ENCODE results near the gene PDE7B. TPM values are rescaled to one million over a fixed set of nuclear protein-coding genes. Genes with fewer than 3 reads are reported as not detected.
"Not testable (repeated sequence)": the region's sequence is repeated elsewhere in the genome, so short reads cannot be mapped to it uniquely, and the experiment has no call there.

Gene PDE7B
- total RNA-seq, 2 experiments from 2014 or later: 0.25 to 0.31 TPM

DNA sequence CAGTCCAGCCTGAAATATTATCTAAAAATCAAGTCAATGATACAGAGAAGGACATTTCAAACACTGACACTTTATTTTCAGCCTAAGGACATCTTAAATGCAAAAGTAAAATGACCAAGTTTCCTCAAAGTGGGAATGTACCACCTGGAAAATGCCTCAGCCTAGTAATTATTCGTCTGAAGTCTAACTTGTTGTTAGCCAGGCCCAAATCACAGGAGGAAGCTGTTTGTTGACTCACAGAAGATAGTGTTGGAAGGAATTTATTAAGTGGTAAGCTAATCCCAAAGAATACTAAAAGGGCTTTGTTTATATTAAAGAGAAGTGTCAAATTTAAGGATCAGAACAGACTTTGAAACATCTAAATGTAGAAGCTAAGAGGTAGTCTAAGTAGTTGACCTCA is 2.5 kb downstream of the PDE7B start:
- no peaks in the 10 kb centered on the region for H3K9me3 Mint-ChIP-seq
- CTCF ChIA-PET: interaction anchor here (0.8 to 1.2 kb wide), 2 partner anchors 56 to 318 kb away, joined by 3 read pairs; no protein-coding TSS in a partner anchor
- H3K27me3 Mint-ChIP-seq (ENCODE audit: low read depth): no peaks in the 10 kb centered on the region
- H3K36me3 Mint-ChIP-seq (ENCODE audit: low read depth): no peaks in the 10 kb centered on the region
- no peak for DNase-seq
- no peak overlapping the region for H3K27ac Mint-ChIP-seq
- no peak overlapping the region for H3K4me3 Mint-ChIP-seq
- intact Hi-C loops (cut with micrococcal nuclease): no loop called here
- H3K4me1 Mint-ChIP-seq (ENCODE audit: low read depth): peaks cover 34% of the 10 kb centered on the region

DNA sequence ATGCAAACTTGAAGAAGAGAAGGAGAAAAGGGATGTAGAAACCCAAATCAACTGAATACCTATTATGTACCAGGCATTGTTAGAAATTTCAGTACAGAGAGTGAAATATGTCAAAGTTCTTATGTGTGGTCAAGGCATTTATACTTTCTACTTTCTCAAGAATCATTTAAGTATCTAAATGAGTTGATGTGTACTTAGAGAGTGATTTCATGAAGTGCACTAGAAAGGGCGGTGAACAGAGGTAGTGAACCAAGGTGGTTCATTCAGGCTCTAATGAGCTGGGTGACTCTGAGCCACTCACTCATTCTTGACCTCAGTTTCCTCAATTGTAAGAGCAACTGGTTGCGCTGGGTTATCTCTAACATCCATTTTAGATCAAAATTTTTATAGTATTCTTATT is 3.3 kb downstream of the PDE7B start:
- Mint-ChIP-seq H3K36me3 (ENCODE audit: low read depth) (no peaks in the 10 kb centered on the region), H3K4me1 (ENCODE audit: low read depth) (peaks cover 34% of the 10 kb centered on the region), H3K27me3 (ENCODE audit: low read depth) (no peaks in the 10 kb centered on the region), H3K9me3 (no peaks in the 10 kb centered on the region), H3K27ac (no peak overlapping the region), H3K4me3 (no peak overlapping the region)
- intact Hi-C loops (cut with micrococcal nuclease): no loop called here
- no peak for DNase-seq
- CTCF ChIA-PET: interaction anchor here (1.2 kb wide), 1 partner anchor 55 kb away, joined by 3 read pairs; no protein-coding TSS in a partner anchor

DNA sequence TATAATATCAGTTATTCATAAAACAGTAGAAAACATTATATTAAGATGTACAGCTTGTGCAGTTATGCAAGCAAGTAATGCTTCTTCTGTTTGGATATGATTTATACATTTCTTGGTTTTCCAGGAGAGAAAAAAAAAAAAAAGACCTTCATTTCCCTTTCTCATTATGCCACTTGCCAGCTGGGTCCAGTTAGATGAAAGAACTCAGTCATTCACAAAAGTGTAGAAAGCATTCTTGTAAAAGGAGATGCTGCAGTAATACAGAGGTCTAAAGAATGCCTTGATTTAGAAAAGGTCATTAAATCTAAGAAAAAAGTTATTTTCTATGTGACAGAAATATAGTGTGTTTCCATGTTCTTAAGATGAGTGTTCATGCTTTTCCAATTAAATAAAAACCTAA is 7.4 kb downstream of the PDE7B start:
- Mint-ChIP-seq H3K36me3 (ENCODE audit: low read depth) (no peaks in the 10 kb centered on the region), H3K4me3 (no peak overlapping the region), H3K9me3 (no peaks in the 10 kb centered on the region), H3K27me3 (ENCODE audit: low read depth) (no peaks in the 10 kb centered on the region), H3K4me1 (ENCODE audit: low read depth) (peaks cover 14% of the 10 kb centered on the region), H3K27ac (no peak overlapping the region)
- no peak for DNase-seq
- CTCF ChIA-PET: no interaction called here
- intact Hi-C loops (cut with micrococcal nuclease): no loop called here

DNA sequence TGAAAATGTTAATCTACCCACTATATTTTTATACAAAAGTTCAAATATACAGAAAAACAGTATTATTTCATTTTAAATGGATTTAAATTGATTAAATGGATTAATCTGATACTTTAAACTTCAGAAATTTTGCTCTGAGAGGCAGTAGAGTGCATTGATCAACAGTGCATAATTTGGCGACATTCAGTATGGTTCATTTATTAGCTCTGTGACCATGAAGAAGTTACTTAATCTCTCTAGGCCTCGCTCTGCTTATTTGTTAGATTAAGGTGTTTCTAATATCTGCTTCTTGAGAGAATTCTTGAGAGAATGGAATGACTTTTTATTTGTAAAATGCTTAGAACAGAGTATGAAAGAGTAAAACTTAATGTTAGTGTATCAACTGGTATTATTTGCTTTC is 8.9 kb downstream of the PDE7B start:
- Mint-ChIP-seq H3K9me3 (peaks cover 3% of the 10 kb centered on the region), H3K27ac (no peak overlapping the region), H3K27me3 (ENCODE audit: low read depth) (no peaks in the 10 kb centered on the region), H3K4me3 (no peak overlapping the region), H3K36me3 (ENCODE audit: low read depth) (peaks cover 2% of the 10 kb centered on the region), H3K4me1 (ENCODE audit: low read depth) (peaks cover 5% of the 10 kb centered on the region)
- DNase-seq: no peak
- CTCF ChIA-PET: no interaction called here
- intact Hi-C loops (cut with micrococcal nuclease): no loop called here

DNA sequence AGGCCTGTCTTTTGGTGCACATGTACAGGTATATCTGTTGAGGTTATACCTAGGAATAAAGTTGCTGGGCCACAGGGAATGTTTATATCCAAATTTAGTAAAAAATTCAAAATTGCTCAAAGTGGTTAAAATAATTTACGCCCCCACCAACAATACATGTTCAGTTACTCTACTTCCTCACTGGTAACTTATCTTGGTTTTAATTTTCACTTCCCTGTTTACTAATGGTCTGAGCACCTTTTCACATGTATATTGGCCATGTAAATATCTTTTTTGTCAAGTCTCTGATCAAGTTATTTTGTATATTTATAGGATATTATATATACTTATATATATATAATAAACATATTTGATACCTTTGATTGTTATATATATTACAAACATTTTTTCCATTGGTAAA is 9.7 kb downstream of the PDE7B start:
- no peak for DNase-seq
- Mint-ChIP-seq H3K36me3 (ENCODE audit: low read depth) (peaks cover 2% of the 10 kb centered on the region), H3K27ac (no peak overlapping the region), H3K9me3 (peaks cover 5% of the 10 kb centered on the region), H3K27me3 (ENCODE audit: low read depth) (no peaks in the 10 kb centered on the region), H3K4me1 (ENCODE audit: low read depth) (no peaks in the 10 kb centered on the region), H3K4me3 (no peak overlapping the region)
- CTCF ChIA-PET: no interaction called here
- intact Hi-C loops (cut with micrococcal nuclease): no loop called here

DNA sequence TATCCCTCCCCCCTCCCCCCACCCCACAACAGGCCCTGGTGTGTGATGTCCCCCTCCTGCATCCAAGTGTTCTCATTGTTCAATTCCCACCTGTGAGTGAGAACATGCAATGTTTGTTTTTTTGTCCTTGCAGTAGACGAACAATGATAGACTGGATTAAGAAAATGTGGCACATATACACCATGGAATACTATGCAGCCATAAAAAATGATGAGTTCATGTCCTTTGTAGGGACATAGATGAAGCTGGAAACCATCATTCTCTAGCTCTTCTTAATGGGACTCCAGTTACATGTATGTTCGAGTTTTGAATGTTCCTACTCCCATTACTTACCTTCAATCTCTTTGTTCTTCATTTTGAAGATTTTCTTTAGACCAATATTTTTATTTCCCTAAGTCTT is 13.4 kb downstream of the PDE7B start:
- H3K9me3 Mint-ChIP-seq; intact Hi-C loops (cut with micrococcal nuclease); H3K27me3 Mint-ChIP-seq (ENCODE audit: low read depth); DNase-seq; H3K27ac Mint-ChIP-seq; CTCF ChIA-PET; H3K36me3 Mint-ChIP-seq (ENCODE audit: low read depth); H3K4me3 Mint-ChIP-seq; H3K4me1 Mint-ChIP-seq (ENCODE audit: low read depth): not testable (repeated sequence)

DNA sequence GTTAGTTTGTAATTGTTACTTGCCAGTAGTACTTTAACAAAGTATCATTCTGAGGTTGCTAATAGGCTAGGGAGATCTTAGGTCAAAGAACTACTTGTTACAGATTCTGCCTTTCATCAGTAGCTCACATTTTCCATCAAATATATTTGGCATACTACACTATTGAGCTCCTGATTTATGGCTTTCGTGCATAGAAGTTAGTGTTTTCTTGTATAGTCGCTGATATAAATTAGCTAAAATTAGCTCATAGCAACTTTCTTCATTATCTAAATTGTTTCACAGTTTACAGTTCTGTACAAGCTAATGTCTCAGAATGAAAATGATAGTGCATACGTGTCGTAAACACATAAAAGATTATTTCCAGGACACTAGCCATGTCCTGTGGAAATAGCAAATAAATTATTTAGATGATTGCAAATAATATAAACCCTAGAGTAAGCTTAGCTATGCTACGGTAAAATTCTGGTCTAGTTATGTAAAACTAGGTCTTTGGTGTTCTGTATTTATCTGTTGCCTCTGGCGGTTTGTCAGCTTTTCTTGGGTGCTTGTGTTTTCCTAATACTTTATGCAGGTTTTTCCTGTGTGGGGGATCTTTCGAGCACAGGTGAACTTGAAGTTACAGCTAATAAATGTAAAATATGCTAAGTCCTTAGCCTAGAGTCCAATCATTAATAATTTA is 15.1 kb downstream of the PDE7B start:
- Mint-ChIP-seq H3K4me3 (no peak overlapping the region), H3K27me3 (ENCODE audit: low read depth) (no peaks in the 10 kb centered on the region), H3K27ac (no peak overlapping the region), H3K36me3 (ENCODE audit: low read depth) (peaks cover 2% of the 10 kb centered on the region), H3K9me3 (peaks cover 5% of the 10 kb centered on the region), H3K4me1 (ENCODE audit: low read depth) (peaks cover 19% of the 10 kb centered on the region)
- intact Hi-C loops (cut with micrococcal nuclease): no loop called here
- CTCF ChIA-PET: interaction anchor here (0.6 to 1.4 kb wide), 2 partner anchors 43 to 64 kb away, joined by 3 to 5 read pairs; no protein-coding TSS in a partner anchor
- DNase-seq: no peak

DNA sequence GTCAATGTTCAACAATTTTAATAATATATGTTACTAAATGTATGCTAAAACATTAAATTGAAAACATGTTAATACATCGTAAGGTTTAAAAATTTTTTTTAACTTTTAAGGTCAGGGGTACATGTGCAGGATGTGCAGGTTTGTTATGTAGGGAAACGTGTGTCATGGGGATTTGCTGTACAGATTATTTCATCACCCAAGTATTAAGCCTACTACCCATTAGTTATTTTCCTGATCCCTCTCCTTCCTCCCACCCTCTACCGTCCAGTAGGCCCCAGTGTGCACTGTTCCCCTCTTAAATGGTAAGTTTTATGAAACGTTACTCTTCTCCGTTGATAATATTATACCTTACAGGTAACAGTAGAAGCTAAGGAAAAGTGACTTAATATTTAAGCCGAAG is 15.8 kb downstream of the PDE7B start:
- intact Hi-C loops (cut with micrococcal nuclease): no loop called here
- no peak for DNase-seq
- H3K4me3 Mint-ChIP-seq: no peak overlapping the region
- H3K27ac Mint-ChIP-seq: no peak overlapping the region
- peaks cover 22% of the 10 kb centered on the region for H3K4me1 Mint-ChIP-seq (ENCODE audit: low read depth)
- peaks cover 2% of the 10 kb centered on the region for H3K36me3 Mint-ChIP-seq (ENCODE audit: low read depth)
- no peaks in the 10 kb centered on the region for H3K27me3 Mint-ChIP-seq (ENCODE audit: low read depth)
- H3K9me3 Mint-ChIP-seq: peaks cover 5% of the 10 kb centered on the region
- CTCF ChIA-PET: interaction anchor here (0.6 to 1.1 kb wide), 4 partner anchors 15 to 1158 kb away, joined by 3 to 4 read pairs (median 4); no protein-coding TSS in a partner anchor

DNA sequence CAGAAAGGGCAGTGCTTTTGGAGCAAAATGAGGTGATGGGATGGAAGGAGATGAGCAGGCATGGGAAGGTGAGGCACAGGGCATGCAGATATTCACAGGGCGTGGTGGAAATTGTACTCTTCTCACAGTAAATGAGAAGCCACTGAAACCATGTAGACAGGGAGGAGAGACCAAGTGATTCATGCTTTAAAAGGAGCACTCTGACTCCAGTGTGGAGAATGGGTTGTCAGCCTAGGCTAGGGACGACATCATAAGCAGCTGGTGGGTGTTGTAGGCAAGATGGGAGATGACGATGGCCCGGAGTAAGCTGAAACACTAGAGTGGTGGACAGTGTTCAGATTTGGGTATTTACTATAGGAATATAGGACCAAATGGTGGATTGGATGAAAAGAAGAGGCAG is 18.4 kb downstream of the PDE7B start:
- no peak overlapping the region for H3K27ac Mint-ChIP-seq
- H3K4me3 Mint-ChIP-seq: no peak overlapping the region
- DNase-seq: peak; percentile 23
- H3K27me3 Mint-ChIP-seq (ENCODE audit: low read depth): no peaks in the 10 kb centered on the region
- CTCF ChIA-PET: interaction anchor here (0.9 kb wide), 1 partner anchor 40 kb away, joined by 3 read pairs; no protein-coding TSS in a partner anchor
- peaks cover 22% of the 10 kb centered on the region for H3K4me1 Mint-ChIP-seq (ENCODE audit: low read depth)
- intact Hi-C loops (cut with micrococcal nuclease): loop anchor here (10.0 kb wide), 1 partner anchor 785 kb away; no protein-coding TSS in a partner anchor
- peaks cover 5% of the 10 kb centered on the region for H3K9me3 Mint-ChIP-seq
- peaks cover 2% of the 10 kb centered on the region for H3K36me3 Mint-ChIP-seq (ENCODE audit: low read depth)

DNA sequence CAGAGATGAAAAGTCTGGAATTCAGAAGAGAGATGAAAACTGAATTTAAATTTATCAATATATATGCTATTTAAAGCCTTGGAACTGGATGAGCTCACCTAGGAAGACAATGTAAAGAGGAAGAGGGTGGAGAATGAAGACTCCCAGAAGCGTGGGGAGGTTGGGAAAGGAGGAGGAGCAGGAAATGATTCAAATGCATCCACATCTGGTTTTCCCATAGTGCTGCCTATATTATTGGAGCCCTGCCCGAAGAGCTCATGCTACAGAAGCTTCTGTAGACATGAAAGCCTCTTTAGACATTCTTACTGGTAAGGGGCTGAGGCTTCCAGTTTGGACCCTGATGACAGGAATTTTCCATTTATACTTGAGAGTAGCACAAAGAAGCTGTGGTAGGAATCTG is 19.2 kb downstream of the PDE7B start:
- intact Hi-C loops (cut with micrococcal nuclease): loop anchor here (10.0 kb wide), 1 partner anchor 786 kb away; no protein-coding TSS in a partner anchor
- no peak overlapping the region for H3K27ac Mint-ChIP-seq
- H3K27me3 Mint-ChIP-seq (ENCODE audit: low read depth): no peaks in the 10 kb centered on the region
- DNase-seq: no peak
- no peak overlapping the region for H3K4me3 Mint-ChIP-seq
- CTCF ChIA-PET: interaction anchor here (0.8 to 1.4 kb wide), 2 partner anchors 15 to 335 kb away, joined by 3 to 6 read pairs; no protein-coding TSS in a partner anchor
- H3K36me3 Mint-ChIP-seq (ENCODE audit: low read depth): no peaks in the 10 kb centered on the region
- no peaks in the 10 kb centered on the region for H3K9me3 Mint-ChIP-seq
- H3K4me1 Mint-ChIP-seq (ENCODE audit: low read depth): peaks cover 24% of the 10 kb centered on the region

DNA sequence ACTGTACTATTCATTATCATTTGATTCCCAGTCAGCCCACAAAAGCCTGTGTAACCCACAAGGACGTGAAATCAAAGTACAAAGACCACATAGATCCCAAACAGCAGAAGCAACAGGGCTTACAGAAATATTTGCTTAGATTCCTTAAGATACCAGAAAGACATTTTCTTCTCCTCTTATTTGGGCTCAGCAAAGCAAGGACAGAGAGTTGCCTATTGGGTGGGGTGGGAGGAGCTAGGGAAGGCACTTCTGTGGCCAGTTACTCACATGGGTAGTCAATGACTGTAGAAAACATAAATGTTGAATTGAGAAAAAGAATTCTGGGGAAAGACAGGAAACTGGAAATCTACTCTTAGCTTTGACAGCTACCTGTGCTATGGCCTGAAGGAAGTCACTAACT is 19.8 kb downstream of the PDE7B start:
- CTCF ChIA-PET: interaction anchor here (0.7 to 1.4 kb wide), 3 partner anchors 15 to 420 kb away, joined by 3 to 6 read pairs (median 3); no protein-coding TSS in a partner anchor
- intact Hi-C loops (cut with micrococcal nuclease): loop anchor here (10.0 kb wide), 1 partner anchor 786 kb away; no protein-coding TSS in a partner anchor
- peaks cover 27% of the 10 kb centered on the region for H3K4me1 Mint-ChIP-seq (ENCODE audit: low read depth)
- no peaks in the 10 kb centered on the region for H3K9me3 Mint-ChIP-seq
- no peaks in the 10 kb centered on the region for H3K36me3 Mint-ChIP-seq (ENCODE audit: low read depth)
- no peak overlapping the region for H3K4me3 Mint-ChIP-seq
- no peaks in the 10 kb centered on the region for H3K27me3 Mint-ChIP-seq (ENCODE audit: low read depth)
- H3K27ac Mint-ChIP-seq: no peak overlapping the region
- DNase-seq: no peak

DNA sequence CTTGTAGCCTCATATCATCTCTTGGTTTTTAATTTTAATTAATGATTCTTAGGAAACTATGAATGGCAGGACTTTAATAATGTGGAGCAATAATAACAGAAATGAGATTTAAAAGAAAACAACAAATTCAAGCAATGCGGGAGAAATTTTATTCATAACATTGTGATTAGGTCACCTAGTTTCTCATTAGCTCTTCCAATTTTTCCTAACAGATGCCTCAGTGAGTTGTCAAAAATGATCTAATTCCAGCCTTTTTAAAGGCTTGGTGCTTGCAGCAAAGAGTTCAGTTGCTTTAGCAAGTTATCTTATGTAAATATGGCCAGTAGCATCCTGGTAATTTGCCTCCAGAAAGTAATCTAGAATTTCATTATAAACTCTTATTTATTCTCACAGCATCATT is 20.4 kb downstream of the PDE7B start:
- CTCF ChIA-PET: interaction anchor here (0.7 to 1.4 kb wide), 2 partner anchors 16 to 421 kb away, joined by 3 to 6 read pairs; no protein-coding TSS in a partner anchor
- H3K9me3 Mint-ChIP-seq: no peaks in the 10 kb centered on the region
- intact Hi-C loops (cut with micrococcal nuclease): loop anchor here (10.0 kb wide), 1 partner anchor 787 kb away; no protein-coding TSS in a partner anchor
- H3K4me1 Mint-ChIP-seq (ENCODE audit: low read depth): peaks cover 27% of the 10 kb centered on the region
- H3K27ac Mint-ChIP-seq: no peak overlapping the region
- no peak for DNase-seq
- no peak overlapping the region for H3K4me3 Mint-ChIP-seq
- no peaks in the 10 kb centered on the region for H3K36me3 Mint-ChIP-seq (ENCODE audit: low read depth)
- H3K27me3 Mint-ChIP-seq (ENCODE audit: low read depth): no peaks in the 10 kb centered on the region

DNA sequence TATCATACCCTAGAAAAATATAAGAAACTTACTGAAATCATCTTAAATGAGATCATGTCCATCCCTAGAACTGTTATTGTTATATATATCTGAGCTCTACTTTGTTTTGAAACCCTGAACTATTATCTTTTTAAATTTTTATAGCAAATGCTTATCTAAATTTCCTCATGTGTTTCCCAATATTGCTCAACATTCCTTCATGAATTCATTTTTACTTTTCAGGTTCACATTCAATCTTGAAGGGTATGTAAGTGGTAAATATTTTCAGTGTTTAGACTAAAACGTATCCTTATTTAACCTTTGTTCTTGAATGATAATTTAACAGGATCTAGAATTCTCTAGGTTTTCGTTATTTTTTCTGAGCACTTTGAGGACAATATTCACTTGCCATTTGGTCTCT is 23.9 kb downstream of the PDE7B start:
- H3K9me3 Mint-ChIP-seq: no peaks in the 10 kb centered on the region
- no peak overlapping the region for H3K27ac Mint-ChIP-seq
- CTCF ChIA-PET: interaction anchor here (2.4 kb wide), 1 partner anchor 34 kb away, joined by 6 read pairs; no protein-coding TSS in a partner anchor
- no peaks in the 10 kb centered on the region for H3K27me3 Mint-ChIP-seq (ENCODE audit: low read depth)
- intact Hi-C loops (cut with micrococcal nuclease): loop anchor here (10.0 kb wide), 1 partner anchor 791 kb away; no protein-coding TSS in a partner anchor
- no peak overlapping the region for H3K4me3 Mint-ChIP-seq
- H3K4me1 Mint-ChIP-seq (ENCODE audit: low read depth): peaks cover 40% of the 10 kb centered on the region
- H3K36me3 Mint-ChIP-seq (ENCODE audit: low read depth): no peaks in the 10 kb centered on the region
- no peak for DNase-seq

All from activated naive CD4-positive, alpha-beta T cell treated with anti-CD3 and anti-CD28 coated beads for 36 hours (primary cell).